Fibroblast of skin of left quadriceps (primary cell): ENCODE results near the gene CNOT2.
"Not testable (repeated sequence)": the region's sequence is repeated elsewhere in the genome, so short reads cannot be mapped to it uniquely, and the experiment has no call there.

Source experiments
- DNase-seq, 2 experiments: peaks; one replicate each; pipeline ENCODE4 v3.0.0-alpha.2; 2013; ENCODE audit warnings: low read depth in 2 of 2

Gene CNOT2

GRCh38 chr12:70364695-70365397 lies 121.6 kb downstream of the CNOT2 start:
- DNase-seq, result no peak

DNA sequence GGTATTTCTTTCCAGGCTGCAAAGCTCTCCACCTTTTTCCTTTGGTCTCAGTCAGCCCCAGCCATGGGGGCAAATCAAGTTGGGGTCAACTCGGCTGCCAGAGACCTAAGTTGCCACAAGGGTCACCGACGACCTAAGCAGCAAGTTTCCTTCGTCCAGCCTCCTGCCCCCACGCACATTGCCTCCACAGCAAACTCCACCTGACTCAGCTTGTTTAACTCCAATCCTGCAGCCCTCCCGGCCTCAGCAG lies 122.1 kb downstream of the CNOT2 start:
- no peak for DNase-seq

DNA sequence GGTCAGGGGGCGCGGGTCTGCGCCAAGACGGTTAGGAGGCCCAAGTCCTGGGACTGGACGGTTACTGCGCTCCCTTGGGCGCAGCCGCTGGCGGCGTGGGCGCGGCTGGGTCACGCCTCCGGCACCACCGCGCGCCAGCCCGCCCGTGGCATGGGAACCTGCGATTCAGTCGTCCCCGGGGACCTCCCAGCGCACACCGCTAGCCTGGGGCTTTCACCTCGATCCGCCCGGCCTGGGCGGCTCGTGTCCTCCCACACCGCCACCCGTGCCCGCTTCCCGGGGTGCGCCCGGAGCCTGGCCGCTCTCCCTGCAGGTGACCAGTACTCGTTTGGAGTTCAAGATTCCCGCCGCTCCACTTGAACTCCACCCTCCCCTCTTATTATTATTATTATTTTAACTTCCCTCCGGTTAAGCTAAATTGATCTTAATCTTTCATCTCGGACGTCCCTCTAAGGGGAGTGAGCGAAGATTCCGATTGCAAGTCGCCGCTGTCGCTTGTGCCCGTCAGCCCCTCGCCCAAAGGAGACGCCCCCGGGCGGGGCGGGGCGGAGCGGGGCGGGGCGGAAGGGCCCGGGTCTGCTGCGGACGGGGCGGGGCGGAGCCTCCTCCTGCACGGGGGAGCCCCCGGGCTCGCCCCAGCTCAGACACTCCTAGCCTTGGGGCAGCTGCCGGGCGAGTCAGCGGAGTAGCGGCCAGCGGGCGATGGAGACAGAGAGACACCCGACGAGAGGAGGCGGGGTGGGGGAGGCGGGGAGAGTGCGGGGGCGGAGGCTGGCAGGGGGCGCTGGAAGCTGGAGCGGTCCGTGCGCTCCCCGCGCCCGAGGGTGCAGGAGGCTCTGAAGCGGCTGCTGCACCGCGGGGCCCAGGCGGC lies 122.7 kb downstream of the CNOT2 start, which contains the start of gene KCNMB4:
TSS of gene KCNMB4 (plus strand) at position 643 of the 871 bp plus-strand sequence. CDS start 445 bp downstream, outside the sequence.
- no peak for DNase-seq

DNA sequence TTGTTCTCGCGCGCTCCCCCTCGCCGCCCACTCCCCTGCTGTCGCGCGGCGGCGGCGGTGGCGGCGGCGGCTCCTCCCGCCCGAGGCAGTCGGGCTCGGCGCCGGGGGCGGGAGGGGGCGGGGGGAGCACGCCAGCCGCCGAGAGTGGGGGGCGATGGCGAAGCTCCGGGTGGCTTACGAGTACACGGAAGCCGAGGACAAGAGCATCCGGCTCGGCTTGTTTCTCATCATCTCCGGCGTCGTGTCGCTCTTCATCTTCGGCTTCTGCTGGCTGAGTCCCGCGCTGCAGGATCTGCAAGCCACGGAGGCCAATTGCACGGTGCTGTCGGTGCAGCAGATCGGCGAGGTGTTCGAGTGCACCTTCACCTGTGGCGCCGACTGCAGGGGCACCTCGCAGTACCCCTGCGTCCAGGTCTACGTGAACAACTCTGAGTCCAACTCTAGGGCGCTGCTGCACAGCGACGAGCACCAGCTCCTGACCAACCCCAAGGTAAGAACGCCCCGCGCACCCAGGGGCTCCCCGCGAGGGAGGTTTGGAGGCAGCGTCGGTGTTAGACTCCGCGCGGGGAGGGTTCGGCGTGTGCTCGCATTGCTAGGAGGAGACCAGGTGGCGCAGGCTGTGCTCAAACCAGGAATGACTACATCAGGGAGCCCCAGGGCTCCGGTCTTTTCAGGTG lies 123.5 kb downstream of the CNOT2 start:
- no peak for DNase-seq

GRCh38 chr12:70367258-70368141 lies 124.3 kb downstream of the CNOT2 start:
- no peak for DNase-seq

DNA sequence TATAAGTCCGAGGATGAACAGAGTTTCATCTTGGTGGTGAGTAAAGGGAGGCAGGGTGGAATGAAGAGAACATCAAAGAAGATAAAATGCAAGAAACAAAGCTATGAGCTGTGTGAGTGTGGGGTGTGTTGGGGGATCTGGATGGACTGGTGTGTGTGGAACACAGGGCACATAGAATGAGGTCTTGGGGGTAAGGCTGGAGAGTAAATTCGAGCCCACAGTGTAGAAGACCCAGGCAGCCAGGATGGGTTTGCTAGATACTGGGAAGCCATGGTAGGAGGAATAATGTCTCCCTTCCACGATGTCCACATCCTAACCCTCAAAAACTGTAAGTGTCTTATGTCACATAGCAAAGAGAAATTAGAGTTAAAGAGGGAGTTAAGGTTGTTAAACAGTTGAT lies 129.6 kb downstream of the CNOT2 start:
- DNase-seq, result no peak

- no peak for DNase-seq
Observed at GRCh38 chr12:70379846-70380245, 136.6 kb downstream of the CNOT2 start.

GRCh38 chr12:70383484-70383883 lies 140.3 kb downstream of the CNOT2 start:
- no peak for DNase-seq

- DNase-seq, result no peak
Observed at GRCh38 chr12:70383886-70384285, 140.7 kb downstream of the CNOT2 start.

DNA sequence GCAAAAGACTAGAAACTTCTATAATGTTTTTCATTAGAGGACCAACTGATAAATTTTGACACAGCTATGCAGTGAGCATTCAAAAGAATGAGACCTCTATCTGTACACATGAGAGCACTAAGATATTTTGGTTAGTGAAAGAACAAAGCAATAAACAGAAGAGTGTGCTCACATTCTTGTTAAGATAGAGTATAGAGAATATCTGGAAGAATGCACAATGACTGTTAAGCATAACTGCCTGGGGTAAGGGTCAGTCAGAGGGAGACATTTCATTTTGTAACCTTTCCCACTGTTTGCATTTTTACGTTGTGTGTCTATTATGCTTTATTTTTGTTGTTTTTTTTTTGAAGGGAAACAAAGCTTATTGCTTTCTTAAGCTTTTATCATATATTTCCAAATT lies 143.5 kb downstream of the CNOT2 start:
- DNase-seq, result no peak

GRCh38 chr12:70389678-70390077 lies 146.4 kb downstream of the CNOT2 start:
- DNase-seq, result no peak

DNA sequence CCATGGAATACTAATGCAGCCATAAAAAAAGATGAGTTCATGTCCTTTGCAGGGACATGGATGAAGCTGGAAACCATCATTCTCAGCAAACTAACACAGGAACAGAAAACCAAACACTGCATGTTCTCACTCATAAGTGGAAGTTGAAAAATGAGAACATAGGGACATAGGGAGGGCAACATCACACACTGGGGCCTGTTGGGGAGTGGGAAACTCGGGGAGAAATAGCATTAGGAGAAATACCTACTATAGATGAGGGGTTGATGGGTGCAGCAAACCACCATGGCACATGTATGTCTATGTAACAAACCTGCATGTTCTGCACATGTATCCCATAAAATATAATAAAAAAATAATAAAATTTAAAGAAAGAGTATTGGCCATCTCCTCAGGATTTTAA lies 149.4 kb downstream of the CNOT2 start:
- not testable (repeated sequence) for DNase-seq

DNA sequence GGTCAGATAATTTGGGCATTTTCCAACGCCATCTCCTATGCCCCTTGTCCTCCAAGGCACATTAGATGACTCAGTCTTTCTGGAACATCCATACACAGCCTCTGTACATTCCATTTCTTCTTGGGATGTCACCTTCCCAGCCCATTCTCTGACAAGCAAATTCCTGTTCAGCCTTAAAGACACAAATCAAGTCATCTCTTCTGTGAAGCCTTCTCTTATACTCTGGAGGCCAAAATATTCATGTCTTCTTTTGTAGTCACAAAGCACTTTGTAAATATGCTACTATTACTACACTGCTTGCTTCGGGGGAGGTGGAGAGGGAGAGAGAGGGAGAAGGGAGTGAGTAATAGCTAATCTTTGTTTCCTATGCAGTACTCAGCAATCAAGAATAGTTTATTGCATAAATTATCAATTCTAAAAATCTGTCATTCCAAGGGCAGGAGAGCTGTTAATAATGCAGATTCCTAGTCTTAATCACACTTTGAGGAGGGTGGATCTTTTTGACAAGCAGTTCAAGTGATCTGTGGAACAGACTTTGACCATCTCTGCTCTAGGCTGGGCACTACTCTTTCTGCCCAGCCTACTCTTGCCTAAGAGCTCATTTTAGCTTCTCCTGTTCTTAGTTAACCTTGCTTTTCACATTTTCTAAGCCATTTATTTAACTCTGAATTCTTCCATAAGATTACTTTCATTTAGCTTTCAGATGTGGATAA lies 150.7 kb downstream of the CNOT2 start:
- peak; percentile 52 to 56 for DNase-seq

- no peak for DNase-seq
Observed at GRCh38 chr12:70398002-70398401, 154.8 kb downstream of the CNOT2 start.

- no peak for DNase-seq
Observed at GRCh38 chr12:70398862-70399261, 155.6 kb downstream of the CNOT2 start.

DNA sequence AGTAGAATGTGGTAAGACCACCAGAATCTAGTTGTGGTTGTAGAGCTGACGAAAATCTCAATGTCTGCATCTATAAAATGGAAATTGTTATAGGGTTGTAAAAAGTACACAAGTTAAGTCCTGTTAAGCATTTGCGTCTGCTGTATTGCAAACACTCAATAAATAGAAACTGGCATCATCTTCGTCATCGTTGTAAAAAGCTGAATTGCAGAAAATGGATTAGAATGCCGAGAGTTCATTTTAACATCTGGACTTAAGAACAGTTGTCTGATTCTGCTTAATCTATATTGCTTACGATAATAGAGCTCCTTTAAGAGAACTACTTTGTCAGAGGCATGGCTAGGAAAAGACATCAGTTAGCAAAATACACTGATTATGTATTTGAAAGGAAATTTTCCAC lies 156.1 kb downstream of the CNOT2 start:
- DNase-seq, result no peak

DNA sequence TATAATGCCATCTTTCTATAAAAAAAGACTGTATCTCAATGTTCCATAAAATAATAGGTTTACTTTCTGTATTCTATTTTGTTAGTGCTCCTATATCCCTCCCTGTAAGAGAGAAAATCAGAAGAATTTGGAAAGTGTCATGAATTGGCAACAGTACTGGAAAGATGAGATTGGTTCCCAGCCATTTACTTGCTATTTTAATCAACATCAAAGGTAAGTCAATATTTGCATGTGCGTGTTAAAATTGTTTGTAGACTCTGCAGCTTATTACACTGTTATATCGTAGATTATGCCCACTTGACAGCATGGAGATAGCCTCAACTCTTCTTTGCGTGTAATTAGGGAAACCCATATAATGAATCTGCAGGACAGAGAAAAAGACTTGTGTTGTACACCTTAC lies 156.9 kb downstream of the CNOT2 start:
- no peak for DNase-seq

- DNase-seq, result no peak
Observed at GRCh38 chr12:70402597-70402996, 159.4 kb downstream of the CNOT2 start.

GRCh38 chr12:70403826-70404225 lies 160.6 kb downstream of the CNOT2 start:
- DNase-seq, result no peak
